ENCODE data around the gene MAT1A. TPM values are rescaled to one million over a fixed set of nuclear protein-coding genes. Genes with fewer than 3 reads are reported as not detected.

MAT1A gene
- total RNA-seq, 1 donor: not detected

DNA sequence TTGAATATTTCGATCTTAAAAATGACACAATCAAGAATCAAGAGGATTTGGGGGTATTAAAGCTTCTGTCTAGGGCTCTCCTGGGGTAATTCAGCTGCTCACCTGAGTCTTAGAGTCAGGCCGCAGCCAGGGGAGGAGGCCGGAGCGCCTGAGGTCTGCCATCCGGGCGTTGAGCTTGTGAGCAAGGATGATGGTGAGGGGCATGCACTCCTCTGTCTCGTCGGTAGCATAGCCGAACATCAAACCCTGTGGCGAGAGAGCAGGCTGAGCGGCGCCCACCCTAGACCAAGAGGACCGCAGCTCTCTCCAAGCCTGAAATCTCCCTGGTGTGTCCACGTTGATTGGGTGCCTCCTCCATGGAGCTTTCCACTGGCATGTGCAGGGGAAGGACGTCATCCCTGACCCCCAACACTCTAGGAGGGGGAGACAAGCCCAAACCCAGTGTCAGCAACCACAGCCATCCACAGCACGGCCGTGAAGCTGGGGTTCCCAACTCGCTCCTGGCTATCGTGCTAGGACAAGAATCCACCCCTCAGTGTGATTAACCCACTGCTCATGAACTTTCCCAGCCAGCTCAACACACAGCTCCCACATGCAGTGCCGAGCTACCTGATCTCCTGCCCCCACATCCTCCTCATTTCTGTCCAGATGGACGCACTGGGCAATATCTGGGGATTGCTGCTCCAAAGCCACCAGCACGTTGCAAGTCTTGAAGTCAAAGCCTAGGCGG, 9.2 kb downstream of the MAT1A start:
- Histone ChIP-seq H3K4me1 (ENCODE audit: insufficient read depth, low read length) (no peaks in the 10 kb centered on the region), H4K20me1 (ENCODE audit: insufficient read depth, low read length) (no peaks in the 10 kb centered on the region), H2AFZ (ENCODE audit: low read length) (no peak overlapping the region), H3K27me3 (ENCODE audit: insufficient read depth, low read length) (peaks cover 20% of the 10 kb centered on the region), H3K9me3 (ENCODE audit: low read depth, low read length) (no peaks in the 10 kb centered on the region), H3K79me2 (ENCODE audit: insufficient read depth, low read length) (no peaks in the 10 kb centered on the region), H3K4me3 (ENCODE audit: insufficient read depth, low read length) (no peak overlapping the region), H3K27ac (ENCODE audit: low read depth, low read length) (no peak overlapping the region), H3K36me3 (ENCODE audit: insufficient read depth, low read length) (no peaks in the 10 kb centered on the region), H3K4me2 (ENCODE audit: insufficient read depth, low read length) (no peak overlapping the region)
- TF ChIP-seq, protein P1, sequence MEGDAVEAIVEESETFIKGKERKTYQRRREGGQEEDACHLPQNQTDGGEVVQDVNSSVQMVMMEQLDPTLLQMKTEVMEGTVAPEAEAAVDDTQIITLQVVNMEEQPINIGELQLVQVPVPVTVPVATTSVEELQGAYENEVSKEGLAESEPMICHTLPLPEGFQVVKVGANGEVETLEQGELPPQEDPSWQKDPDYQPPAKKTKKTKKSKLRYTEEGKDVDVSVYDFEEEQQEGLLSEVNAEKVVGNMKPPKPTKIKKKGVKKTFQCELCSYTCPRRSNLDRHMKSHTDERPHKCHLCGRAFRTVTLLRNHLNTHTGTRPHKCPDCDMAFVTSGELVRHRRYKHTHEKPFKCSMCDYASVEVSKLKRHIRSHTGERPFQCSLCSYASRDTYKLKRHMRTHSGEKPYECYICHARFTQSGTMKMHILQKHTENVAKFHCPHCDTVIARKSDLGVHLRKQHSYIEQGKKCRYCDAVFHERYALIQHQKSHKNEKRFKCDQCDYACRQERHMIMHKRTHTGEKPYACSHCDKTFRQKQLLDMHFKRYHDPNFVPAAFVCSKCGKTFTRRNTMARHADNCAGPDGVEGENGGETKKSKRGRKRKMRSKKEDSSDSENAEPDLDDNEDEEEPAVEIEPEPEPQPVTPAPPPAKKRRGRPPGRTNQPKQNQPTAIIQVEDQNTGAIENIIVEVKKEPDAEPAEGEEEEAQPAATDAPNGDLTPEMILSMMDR (IDR thresholded peaks at IDR 0.05; ENCODE audit: extremely low read depth, low read depth, low read length): no peak
- no peak for DNase-seq (ENCODE audit: insufficient read length, low spot score, missing footprints)

DNA sequence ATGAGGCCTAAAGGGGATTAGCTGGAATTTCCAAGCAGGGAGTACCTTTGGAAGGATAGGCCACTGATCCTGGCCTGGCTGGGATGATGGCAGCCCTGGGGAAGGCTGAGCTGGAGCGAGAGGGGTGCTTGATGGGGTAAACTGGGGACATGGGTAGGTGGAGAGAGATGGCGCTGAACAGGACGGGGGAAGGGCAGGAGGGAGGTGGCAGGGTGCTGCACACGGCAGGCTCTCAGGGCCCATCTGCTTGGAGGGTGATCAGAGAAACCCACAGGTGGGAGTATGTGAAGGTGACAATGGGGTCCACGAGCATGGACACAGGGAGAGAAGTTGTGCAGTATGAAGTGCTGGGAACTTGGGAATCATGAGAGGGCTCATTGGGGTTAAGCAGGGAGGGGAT, 10.3 kb downstream of the MAT1A start:
- H2AFZ ChIP-seq (ENCODE audit: low read length): no peak overlapping the region
- H3K27ac ChIP-seq (ENCODE audit: low read depth, low read length): no peak overlapping the region
- H3K27me3 ChIP-seq (ENCODE audit: insufficient read depth, low read length): peaks cover 20% of the 10 kb centered on the region
- no peaks in the 10 kb centered on the region for H3K4me1 ChIP-seq (ENCODE audit: insufficient read depth, low read length)
- no peaks in the 10 kb centered on the region for H3K36me3 ChIP-seq (ENCODE audit: insufficient read depth, low read length)
- no peaks in the 10 kb centered on the region for H3K79me2 ChIP-seq (ENCODE audit: insufficient read depth, low read length)
- no peaks in the 10 kb centered on the region for H4K20me1 ChIP-seq (ENCODE audit: insufficient read depth, low read length)
- DNase-seq (ENCODE audit: insufficient read length, low spot score, missing footprints): no peak
- H3K4me2 ChIP-seq (ENCODE audit: insufficient read depth, low read length): no peak overlapping the region
- no peaks in the 10 kb centered on the region for H3K9me3 ChIP-seq (ENCODE audit: low read depth, low read length)
- TF ChIP-seq, protein P1 (IDR thresholded peaks at IDR 0.05; ENCODE audit: extremely low read depth, low read depth, low read length): no peak
- no peak overlapping the region for H3K4me3 ChIP-seq (ENCODE audit: insufficient read depth, low read length)

DNA sequence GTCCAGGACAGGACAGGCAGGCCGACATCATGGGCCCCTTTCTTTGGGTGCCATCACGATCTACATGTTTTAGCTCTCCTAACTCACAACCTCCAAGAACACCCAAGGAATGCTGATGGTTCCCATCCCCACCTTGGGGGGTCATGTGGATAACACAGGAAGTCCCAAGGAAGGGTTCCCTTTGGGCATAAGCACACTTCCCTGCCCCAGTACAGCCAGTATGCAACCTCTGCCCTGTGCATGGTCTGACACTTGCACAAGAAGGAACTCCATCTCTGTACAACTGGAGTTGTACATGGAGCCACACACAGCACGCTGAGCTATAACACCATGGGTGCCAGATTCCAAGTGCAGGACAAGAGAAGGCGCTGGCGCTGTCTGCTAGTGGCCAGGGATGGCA, 11.0 kb downstream of the MAT1A start:
- no peak overlapping the region for H3K4me2 ChIP-seq (ENCODE audit: insufficient read depth, low read length)
- no peaks in the 10 kb centered on the region for H3K79me2 ChIP-seq (ENCODE audit: insufficient read depth, low read length)
- H3K4me1 ChIP-seq (ENCODE audit: insufficient read depth, low read length): no peaks in the 10 kb centered on the region
- no peak for DNase-seq (ENCODE audit: insufficient read length, low spot score, missing footprints)
- TF ChIP-seq, protein P1 (IDR thresholded peaks at IDR 0.05; ENCODE audit: extremely low read depth, low read depth, low read length): no peak
- H4K20me1 ChIP-seq (ENCODE audit: insufficient read depth, low read length): no peaks in the 10 kb centered on the region
- H3K36me3 ChIP-seq (ENCODE audit: insufficient read depth, low read length): no peaks in the 10 kb centered on the region
- no peak overlapping the region for H3K27ac ChIP-seq (ENCODE audit: low read depth, low read length)
- peaks cover 15% of the 10 kb centered on the region for H3K27me3 ChIP-seq (ENCODE audit: insufficient read depth, low read length)
- H3K4me3 ChIP-seq (ENCODE audit: insufficient read depth, low read length): no peak overlapping the region
- H3K9me3 ChIP-seq (ENCODE audit: low read depth, low read length): no peaks in the 10 kb centered on the region
- no peak overlapping the region for H2AFZ ChIP-seq (ENCODE audit: low read length)

DNA sequence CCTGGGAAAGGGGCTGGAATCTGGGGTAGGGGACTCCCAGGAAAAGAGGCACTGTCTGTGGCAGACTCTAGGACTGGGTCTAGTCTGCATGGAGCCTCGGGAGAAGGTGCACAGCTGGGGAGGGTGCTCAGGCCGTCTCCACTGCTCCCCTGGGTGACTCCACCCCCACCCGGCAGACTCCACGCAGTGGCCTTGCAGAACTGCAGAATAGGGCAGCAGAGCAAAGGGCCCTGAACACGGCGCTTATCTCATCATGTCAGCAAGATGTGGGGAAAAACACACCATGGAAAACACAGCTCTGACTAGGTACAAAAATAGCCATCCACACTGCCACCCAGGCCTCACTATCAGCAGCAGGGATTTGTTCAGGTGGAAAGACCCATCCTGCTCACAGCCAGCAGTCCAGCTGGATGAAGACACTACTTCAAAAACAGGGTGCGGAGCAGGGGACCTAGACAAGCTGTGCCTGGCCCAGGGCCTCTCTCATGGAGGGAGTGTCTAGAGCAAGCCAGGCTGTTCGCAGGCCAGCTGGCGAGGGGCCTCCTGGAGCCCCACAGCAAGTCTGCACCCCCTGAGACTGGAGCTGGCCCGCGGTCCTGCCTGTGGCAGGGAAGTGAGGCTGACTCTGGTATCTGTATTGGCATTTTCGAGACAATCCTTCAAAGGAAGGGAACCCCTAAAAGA, 11.7 kb downstream of the MAT1A start:
- Histone ChIP-seq H3K4me3 (ENCODE audit: insufficient read depth, low read length) (no peak overlapping the region), H3K27ac (ENCODE audit: low read depth, low read length) (no peak overlapping the region), H3K79me2 (ENCODE audit: insufficient read depth, low read length) (no peaks in the 10 kb centered on the region), H3K4me2 (ENCODE audit: insufficient read depth, low read length) (no peak overlapping the region), H4K20me1 (ENCODE audit: insufficient read depth, low read length) (no peaks in the 10 kb centered on the region), H3K9me3 (ENCODE audit: low read depth, low read length) (no peaks in the 10 kb centered on the region), H3K27me3 (ENCODE audit: insufficient read depth, low read length) (peaks cover 15% of the 10 kb centered on the region), H3K36me3 (ENCODE audit: insufficient read depth, low read length) (no peaks in the 10 kb centered on the region), H2AFZ (ENCODE audit: low read length) (no peak overlapping the region), H3K4me1 (ENCODE audit: insufficient read depth, low read length) (no peaks in the 10 kb centered on the region)
- no peak for DNase-seq (ENCODE audit: insufficient read length, low spot score, missing footprints)
- TF ChIP-seq, protein P1 (IDR thresholded peaks at IDR 0.05; ENCODE audit: extremely low read depth, low read depth, low read length): no peak
